HL-60/S4 treated with retinoic acid at 250 ng/mL for 4 days and 3 days (cell line): ENCODE data around the gene PALM3.

ENCODE experiments used
- in situ Hi-C: fragments of 300-500 bp; cut with MboI; formaldehyde crosslinking; loops from 2 replicates; pipeline ENCODE4 v1.7.0; 2022; ENCODE audit warnings: low sequenced_read_pairs

PALM3 gene

DNA sequence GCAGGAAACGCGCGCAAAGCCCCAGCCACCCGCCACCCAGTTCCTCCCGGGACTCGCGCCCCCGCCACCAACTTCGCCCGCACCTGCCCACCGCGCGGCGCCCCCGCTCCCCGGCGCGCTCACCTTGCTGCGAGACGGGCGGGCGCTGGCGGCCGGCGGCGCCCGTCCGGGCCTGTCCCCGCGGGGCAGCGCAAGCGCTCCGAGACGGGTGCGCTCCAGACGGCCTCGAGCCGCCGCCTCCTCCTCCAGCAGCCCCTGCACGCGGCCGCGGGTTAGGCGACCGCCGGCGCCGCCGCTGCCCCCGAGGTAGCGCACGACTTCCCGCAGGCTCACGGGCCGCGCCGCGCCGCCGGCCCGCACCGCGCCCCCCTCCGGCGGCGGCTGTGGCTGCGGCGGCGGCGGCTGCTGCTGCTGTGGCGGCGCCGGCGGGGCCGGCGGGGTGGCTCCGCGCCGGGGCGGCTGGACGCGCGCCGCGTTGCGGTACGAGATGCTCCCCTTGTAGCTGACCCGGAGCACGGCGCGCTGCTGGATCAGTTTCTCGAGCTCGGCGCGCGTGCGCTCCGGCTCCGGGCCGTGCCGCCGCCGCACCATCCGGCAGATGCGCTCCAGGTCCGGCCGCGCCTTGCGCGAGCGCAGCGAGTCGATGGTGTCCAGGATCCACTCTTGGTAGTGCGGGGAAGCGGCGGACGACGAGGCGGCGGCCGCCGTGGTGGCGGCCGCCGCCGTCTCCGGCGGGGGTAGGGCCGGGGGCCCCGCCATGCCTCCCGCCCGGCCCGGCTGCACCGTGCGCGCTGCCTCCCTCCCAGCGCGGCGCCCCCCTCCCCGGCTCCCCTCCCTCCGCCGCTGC, 28.0 kb upstream of the PALM3 start:
- in situ Hi-C loops, result no loop called here

DNA sequence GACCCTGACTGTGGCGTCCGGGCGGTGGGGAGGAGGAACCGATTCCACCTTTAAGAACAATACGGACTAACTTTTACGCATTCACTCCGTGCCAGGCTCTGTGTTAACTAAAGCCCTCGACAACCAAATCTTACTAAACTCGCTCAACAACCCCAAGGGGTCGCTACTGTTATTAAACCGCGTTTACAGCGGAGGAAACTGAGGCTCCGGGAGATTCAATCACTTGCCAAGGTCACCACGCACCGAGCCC, 27.5 kb upstream of the PALM3 start:
- in situ Hi-C loops, result no loop called here

DNA sequence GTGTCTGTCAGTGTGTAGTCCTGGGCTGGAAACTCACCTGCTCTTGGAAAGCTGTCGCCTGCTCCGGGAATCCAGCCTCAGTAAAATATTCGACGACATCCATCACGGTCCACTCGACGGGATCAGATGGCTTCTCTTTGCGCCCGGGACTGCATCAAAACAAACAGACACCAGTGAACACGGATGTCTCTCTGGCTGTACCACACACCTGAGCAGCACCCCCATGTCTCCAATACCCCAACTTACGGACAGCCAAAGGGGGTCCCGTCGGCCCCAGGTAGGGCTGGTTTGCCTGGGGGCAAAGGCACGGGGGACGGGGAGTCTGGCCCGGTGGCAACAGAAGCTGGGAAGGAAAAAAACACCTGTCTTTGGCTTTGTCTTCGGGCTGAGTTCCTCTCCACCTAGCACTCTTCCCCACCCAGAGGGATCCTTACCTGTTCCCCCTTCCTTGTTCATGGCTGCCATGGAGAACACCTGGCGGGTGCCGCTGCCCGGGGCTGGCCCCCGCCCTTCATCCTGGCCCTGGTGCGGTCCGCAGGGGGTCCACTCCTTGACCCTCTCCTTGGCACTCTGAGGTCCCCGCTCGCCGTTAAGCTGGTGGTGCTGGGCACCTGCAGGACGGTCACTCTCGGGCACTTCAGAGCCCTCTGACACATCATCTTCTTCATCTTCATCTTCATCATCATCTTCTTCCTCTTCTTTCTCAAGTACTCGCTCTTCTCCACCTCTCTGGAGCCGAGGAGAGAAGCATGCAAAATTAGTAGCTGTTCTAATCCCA, 26.9 kb upstream of the PALM3 start:
- in situ Hi-C loops, result no loop called here

DNA sequence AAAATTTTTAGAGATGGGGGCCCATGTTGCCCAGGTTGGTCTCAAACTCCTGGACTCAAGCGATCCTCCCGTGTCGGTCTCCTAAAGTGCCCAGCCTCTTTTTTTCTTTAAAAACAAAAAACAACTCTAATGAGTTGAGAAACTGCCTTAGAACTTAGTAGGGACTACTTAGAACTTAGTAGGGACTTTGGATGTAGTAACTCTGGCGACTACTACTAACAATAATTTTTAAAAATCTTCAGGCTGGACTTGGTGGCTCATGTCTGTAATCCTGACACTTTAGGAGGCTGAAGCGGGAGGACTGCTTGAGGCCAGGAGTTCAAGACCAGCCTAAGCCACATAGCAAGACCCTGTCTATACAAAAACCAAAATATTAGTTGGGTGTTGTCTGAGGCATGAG, 24.2 kb upstream of the PALM3 start:
- in situ Hi-C loops, result no loop called here

DNA sequence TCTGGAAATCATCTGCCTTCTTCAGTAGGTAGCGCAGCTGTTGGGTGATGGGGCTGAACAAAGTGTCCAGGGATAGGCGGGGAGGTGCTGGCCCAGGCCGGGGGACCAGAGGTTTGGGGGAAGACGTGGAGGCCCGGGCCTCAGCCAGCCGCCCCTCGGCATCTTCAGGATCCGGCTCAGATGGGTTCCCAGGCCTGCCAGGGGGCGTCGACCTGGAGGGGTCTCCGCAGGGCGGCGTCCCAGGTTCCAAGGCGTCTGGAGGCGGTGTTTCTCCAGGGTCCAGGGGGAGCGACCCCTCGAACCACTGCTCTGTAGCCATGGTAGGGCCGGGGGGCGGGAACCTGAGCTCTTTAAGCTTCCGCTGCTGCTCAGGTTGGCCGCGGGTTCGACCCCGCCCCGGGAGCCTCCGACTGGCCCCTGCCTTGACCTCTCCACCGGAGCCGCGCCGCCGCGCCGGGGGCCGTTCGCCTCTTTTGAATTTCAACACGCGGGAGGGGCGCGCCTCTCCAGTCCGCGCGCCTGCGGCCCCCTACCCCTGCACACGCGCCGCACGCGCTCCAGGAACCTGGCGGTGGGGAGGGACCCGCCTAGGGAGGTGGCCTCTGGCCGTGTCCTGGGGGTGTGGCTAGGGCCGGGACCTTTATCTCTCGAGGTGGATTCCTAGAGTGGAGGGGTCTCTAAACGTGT, 23.6 kb upstream of the PALM3 start, which contains the start of gene C19orf67:
C19orf67 (minus strand) TSS at position 475 of the 687 bp plus-strand sequence; CDS start at position 319, 156 bp downstream.
- in situ Hi-C loops, result no loop called here

DNA sequence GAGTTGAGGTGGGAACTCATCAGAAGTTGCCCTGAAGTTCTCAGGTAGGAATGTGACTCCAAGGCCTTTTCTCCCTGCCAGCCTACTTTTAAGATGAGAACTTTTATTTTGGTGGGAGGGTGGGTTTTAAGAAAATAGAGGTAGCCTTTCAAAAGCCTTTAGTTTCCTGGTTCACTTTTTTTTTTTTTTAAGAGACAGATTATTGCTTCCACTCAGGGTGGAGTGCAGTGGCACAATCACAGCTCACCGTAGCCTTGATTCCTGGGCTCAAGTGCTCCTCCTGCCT, 20.7 kb upstream of the PALM3 start:
- in situ Hi-C loops, result no loop called here

DNA sequence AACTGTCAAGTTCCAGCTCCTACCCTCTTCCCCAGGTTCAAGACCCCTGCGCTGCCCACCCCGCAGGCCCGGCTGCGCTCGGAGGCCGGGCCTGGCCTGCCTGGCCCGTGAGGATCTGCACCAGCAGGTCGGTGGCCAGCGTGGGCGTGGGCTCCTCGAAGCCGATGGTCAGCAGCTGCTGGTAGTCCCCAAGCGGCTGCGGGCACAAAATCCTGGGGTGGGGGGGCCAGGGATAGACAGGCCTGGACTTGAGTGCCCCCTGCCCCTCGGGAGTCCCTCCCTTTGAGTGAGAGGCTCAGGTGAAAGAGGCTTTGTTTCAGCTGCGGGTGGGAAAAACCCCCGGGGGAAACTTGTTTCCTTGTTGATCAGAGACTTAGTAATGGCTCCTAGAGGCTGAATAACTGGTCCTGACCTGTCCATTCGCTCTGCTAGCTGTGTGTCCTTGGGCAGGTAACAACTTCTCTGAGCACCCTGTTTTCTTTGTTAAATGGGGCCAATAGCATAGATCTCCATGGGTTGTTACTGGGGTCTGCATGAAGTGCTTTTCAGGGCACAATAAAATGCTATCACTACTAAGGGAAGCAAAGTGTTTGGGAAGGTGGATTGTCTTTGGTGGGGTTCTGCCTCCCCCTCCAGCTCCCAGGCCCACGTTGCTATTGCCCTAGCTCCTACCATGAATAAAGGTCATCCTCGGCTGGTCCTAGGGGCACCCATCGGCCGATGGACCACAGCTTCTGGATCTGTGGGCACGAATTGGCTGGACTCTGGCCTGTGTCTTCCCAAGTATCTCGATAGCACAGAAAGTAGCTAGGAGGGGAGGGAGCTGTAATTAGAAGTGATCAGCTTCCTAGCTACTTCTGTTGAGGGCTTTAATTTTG, 20.2 kb upstream of the PALM3 start:
- in situ Hi-C loops, result no loop called here

DNA sequence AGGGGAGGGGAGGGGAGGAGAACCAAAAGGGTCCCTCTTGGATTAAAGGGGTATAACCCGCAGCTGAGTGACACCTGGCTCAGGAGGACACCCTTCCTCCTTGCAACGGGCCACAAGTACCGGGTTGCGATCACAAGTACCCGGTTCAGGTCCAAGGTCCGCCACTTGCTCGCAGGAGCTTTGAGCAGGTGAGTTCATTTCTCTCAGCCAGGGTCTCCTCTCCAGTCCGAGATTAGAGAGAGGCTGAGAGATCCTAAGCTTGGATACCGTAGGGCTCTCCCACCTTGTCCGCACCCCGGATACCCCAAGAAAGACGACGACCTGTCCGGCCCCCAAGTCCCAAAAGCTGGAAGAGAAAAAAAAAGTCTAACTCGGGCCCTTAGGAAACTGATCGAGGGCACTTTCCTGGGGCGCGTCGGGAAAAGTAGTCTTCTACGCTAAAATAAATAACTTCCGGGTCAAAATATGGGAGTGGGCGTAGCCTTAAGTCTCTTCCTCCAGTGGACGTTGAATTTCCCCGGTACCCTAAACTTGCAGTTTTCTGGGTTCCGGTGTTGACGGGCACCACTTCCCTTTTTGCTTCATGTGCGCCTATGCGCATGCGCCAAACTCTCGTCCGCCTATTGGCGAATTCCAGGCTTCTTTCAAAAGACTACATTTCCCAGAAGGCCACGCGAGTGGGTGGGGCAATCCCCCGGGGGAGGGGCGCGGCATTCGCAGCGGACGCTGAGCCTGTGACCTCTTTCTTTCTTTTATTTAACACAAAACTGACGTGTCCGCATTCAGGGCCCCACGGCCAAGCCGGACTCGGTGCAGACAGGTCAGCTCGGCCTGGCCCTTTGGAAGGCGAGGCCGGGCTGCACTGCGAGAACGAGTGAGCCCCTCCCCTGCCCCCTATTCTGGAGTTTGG, 19.3 kb upstream of the PALM3 start:
- in situ Hi-C loops, result no loop called here

DNA sequence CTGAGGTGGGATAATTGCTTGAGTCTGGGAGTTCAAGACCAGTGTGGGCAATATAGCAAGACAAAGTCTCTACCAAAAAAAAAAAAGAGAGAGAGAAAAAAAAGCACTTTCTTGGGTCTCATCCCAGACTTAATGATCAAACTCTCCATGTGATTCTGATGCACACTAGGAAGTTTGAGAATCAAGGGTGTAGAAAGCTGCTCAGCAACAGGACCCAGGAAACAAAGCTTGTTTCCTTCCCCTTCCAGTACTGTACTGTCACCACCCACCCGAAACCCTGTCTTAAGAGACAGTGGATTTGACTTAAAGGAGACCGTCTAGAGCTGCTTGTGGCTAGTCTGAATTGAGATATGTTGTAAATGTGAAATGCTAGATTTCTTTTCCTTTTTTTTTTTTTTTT, 16.5 kb upstream of the PALM3 start:
- in situ Hi-C loops, result no loop called here

DNA sequence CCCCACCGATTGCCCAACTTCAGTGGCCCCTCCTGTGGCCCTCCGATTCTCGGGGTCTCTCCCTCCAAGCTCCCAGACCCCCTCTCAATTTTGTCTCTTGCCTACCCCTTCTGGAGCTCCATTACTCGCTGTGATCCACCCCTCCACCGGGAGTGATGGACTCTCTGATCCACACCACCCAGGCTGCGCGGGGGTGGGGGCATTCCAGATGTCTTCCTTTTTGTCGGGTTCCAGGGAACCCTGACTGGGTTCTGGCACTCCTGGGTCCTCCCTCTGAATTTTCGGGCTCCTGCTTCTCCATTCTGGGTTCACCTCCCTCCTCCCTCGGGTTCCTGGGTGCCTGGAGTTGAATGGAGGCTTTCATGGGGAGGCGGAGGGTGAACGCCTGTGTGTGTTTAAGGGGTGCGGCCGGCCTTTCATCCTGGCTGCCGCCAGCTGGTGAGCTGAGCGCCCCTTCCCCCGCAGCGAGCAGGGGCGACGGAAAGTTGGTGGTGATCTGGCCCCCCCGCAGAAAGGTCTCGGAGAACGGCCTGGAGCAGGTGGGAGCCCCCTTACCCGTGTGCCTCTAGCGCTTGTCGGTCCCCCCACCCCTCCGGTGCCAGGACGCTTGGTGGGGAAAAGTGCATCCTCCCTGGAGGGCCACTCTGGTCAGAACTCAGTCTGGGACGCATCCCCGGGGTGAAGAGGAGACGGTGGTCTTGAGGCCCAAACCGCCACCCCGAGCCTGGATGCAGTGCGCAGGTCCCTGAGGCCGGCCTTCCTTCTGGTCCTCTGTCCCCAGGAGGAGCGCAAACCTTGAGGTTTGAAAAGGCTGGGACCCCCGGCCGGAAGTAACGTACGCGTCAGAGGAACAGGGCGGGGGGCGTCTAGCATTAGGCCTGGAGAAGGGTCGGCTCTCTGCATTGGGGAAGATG, 12.3 kb upstream of the PALM3 start:
- in situ Hi-C loops, result loop anchor here (25.0 kb wide), 2 partner anchors 187 to 462 kb away; partner anchors contain the start of gene NANOS3

DNA sequence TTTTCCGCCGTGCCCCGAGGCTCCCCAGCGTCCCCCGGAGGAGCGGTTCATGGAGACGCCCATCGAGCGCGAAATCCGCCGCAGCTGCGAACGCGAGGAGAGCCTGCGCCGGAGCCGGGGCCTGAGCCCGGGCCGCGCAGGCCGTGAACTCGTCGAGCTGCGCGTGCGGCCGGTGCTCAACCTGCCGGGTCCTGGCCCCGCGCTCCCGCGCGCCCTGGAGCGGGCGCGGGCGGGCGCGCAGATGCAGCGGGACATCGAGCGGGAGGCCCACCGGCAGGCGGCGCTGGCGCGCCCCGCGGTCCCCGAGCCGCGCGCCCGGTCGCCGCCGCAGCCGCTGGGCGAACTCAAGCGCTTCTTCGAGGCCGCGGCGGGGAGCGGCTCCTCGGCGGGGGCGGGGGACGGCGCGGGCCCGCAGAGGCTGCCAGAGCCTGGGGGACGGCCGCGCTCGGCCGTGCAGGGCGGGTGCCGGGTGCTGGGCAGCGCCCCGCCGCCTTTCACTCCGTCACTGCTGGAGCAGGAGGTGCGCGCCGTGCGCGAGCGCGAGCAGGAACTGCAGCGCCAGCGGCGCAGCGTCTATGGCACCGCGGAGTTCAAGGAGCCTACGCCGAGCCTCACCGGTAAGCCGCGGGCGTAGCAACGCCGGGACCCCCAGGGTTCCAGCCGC, 11.5 kb upstream of the PALM3 start:
- in situ Hi-C loops, result loop anchor here (25.0 kb wide), 2 partner anchors 186 to 461 kb away; partner anchors contain the start of gene NANOS3

DNA sequence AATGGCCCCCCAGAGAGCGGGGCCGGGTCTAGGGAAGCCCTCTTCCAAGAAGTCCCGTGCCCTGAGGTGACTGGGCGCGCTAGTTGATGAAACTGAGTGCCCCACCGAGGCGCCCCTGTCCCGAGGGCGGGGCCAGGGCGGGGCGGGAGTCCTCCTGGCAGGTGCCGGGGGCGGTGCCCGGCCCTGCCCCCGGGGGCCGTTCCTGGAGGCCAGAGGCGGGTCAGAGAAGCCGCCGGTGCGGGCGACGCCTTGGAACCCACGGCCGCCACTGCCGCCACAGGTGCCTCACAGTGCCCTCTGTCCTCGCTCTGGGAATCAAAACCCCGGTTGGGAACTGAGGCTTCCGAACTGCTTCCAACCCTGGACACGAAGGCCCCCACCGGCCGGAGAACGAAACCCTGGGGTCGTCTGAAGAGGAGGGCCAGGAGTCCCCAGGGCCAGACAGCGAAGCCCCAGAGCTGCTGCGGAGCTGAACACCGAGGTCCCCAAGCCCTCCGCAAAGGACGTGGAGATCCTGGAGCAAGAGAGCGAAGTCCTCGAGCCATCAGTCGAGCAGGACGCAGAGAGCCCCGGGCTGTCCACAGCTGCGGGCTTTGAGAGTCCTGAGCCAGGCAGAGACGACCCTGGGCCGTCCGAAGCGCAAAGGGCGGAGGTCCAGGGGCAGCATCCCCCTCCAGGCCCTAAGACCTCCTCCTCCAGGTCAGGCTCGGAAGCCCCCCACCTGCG, 10.8 kb upstream of the PALM3 start, which contains the start of gene MISP3:
MISP3 (plus strand) TSS at position 252 of the 726 bp plus-strand sequence. CDS start 524 bp downstream, outside the sequence.
- in situ Hi-C loops, result loop anchor here (25.0 kb wide), 2 partner anchors 185 to 460 kb away; partner anchors contain the start of gene NANOS3

DNA sequence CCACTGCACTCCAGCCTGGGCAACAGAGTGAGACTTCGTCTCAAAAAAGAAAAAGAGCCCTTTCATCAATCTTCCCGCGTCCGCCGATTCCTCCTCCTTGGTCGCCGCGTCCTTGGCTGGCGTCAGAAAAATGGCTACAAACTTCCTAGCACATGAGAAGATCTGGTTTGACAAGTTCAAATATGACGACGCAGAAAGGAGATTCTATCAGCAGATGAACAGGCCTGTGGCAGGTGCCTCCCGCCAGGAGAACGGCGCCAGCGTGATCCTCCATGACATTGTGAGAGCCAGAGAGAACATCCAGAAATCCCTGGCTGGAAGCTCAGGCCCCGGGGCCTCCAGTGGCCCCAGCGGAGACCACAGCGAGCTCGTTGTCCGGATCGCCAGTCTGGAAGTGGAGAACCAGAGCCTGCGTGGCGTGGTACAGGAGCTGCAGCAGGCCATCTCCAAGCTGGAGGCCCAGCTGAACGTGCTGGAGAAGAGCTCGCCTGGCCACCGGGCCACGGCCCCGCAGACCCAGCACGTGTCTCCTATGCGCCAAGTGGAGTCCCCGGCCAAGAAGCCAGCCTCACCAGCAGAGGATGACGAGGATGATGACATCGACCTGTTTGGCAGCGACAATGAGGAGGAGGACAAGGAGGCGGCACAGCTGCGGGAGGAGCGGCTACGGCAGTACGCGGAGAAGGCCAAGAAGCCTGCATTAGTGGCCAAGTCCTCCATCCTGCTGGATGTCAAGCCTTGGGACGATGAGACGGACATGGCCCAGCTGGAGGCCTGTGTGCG, 8.6 kb upstream of the PALM3 start:
- in situ Hi-C loops, result loop anchor here (25.0 kb wide), 2 partner anchors 183 to 458 kb away; partner anchors contain the start of gene NANOS3

DNA sequence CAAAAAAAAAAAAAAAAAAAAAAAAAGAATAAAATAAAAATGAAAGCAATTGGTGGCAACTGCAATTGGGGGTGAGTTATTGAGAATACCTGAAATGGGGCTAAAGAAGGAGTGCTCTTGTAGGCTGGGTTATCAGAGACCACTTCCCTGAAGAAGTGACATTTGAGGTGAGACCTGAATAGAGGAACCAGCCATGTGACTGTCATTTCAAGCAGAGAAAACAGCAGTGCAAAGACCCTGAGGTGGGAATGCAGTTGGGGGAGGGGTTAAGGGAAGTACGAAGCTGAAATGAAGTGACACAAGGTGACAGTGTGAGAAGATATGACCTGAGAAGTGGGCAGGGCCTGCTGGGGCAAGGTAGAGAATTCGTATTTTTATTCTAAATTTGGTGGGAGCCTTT, 4.3 kb upstream of the PALM3 start:
- in situ Hi-C loops, result loop anchor here (25.0 kb wide), 2 partner anchors 179 to 454 kb away; partner anchors contain the start of gene NANOS3

DNA sequence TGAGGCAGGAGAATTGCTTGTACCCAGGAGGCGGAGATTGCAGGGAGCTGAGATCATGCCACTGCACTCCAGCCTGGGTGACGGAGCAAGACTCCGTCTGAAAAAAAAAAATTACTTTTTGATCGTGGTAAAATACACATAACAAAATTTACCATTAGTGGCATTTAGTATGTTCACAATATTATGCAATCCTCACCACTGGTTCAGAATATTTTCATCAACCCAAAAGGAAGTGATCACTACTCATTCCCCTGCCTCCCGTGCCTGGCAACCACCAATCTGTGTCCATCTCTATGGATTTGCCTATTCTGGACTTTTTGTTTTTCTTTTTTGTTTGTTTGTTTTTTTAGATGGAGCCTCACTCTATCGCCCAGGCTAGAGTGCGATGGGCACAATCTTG, 1.2 kb upstream of the PALM3 start:
- in situ Hi-C loops, result loop anchor here (25.0 kb wide), 2 partner anchors 176 to 451 kb away; partner anchors contain the start of gene NANOS3

DNA sequence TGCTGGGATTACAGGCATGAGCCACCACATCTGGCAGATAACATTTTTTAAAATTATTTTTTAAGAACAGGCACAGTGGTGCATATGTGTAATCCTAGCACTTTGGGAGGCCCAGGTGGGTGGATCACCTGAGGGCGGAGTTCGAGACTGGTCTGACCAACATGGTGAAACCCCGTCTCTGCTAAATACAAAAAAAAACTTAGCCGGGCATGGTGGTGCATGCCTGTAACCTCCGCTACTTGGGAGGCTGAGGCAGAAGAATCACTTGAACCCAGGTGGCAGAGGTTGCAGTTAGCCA, 631 bp upstream of the PALM3 start:
- in situ Hi-C loops, result loop anchor here (25.0 kb wide), 2 partner anchors 175 to 450 kb away; partner anchors contain the start of gene NANOS3
